Activated CD4-positive, alpha-beta memory T cell treated with anti-CD3 and anti-CD28 coated beads, Interleukin-2, amount 10 ng/mL, durations not matched to agents 7 days and 5 days (primary cell): Measurements from ENCODE around the gene LASP1. TPM values are rescaled to one million over a fixed set of nuclear protein-coding genes. Genes with fewer than 3 reads are reported as not detected.

ENCODE experiments used
- CTCF ChIA-PET: fragments of 350-600 bp; sonication (Branson Sonifier 250); formaldehyde crosslinking; loops from one replicate; lab custom pipeline; 2021; ENCODE audit warnings: antibody characterized with exemption, inconsistent platforms; lab: Charles Lee
- POLR2A ChIA-PET: fragments of 350-600 bp; sonication (Branson Sonifier 250); formaldehyde crosslinking; loops from one replicate; lab custom pipeline; 2021; ENCODE audit warnings: antibody characterized with exemption; lab: Charles Lee
- DNase-seq: peaks from one replicate; pipeline ENCODE4 v3.0.0-alpha.2; 2020
- H3K27ac Mint-ChIP-seq: one replicate; pipeline ENCODE4 v1.8.0; 2021; ENCODE audit warnings: mild to moderate bottlenecking, mixed read lengths
- H3K27me3 Mint-ChIP-seq: one replicate; pipeline ENCODE4 v1.8.0; 2021; ENCODE audit warnings: mixed read lengths
- H3K36me3 Mint-ChIP-seq: one replicate; pipeline ENCODE4 v1.8.0; 2021; ENCODE audit warnings: low read depth, mixed read lengths
- H3K4me1 Mint-ChIP-seq: one replicate; pipeline ENCODE4 v1.8.0; 2021; ENCODE audit warnings: mixed read lengths
- H3K4me3 Mint-ChIP-seq: one replicate; pipeline ENCODE4 v1.8.0; 2021; ENCODE audit warnings: mild to moderate bottlenecking, mixed read lengths
- H3K9me3 Mint-ChIP-seq: one replicate; pipeline ENCODE4 v1.8.0; 2021; ENCODE audit warnings: mixed read lengths
- total RNA-seq, 2 experiments: library from RNA; stranded (reverse); gene quantifications; one replicate each; pipeline ENCODE4 v1.2.3, GENCODE V29; 2021

Gene LASP1
- total RNA-seq, 2 experiments from 2014 or later = 193 to 196 TPM

- peaks cover 78% of the 10 kb centered on the region for H3K36me3 Mint-ChIP-seq
Observed at GRCh38 chr17:38882870-38883269, 13.0 kb downstream of the LASP1 start.

DNA sequence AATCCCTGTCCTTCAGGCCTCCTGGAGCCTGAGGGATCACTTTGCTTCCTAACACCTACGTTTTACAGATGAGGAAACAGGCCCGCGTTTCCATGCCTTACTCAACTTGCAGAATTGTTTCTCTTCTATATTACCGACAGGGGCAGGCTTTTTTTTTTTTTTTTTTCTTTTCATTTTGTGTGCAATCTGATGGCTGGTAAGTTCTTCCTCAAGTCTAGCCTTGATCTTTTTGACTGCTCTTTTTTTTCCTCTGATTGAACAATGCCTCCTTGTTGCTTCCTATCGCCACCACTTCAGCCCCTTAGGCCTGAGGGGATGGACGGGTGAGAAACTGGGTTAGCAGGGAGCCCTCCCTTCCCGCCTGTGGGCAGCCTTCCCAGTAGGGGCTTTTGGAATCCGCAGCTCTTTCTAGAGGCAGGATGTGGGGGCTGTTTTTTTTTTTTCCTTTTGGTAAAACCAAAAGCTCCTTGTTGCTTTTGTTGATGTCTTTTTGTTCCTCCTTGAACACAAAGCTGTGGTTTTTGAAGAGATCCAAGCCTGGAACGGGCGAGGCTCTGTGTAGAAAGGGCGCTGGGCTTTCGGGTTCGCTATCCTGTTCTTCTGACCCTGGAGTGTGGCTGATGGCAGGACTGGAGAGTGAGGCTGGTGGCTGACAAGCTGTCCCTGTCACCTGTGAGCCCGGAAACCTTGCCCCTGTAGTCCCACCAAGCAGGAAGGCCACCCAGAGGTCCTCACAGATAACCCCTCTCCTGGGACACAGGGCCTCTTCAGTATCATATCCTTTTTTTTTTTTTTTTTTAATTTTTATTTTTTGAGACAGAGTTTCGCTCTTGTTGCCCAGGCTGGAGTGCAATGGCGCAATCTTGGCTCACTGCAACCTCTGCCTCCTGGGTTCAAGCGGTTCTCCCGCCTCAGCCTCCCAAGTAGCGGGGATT lies 14.0 kb downstream of the LASP1 start:
- Mint-ChIP-seq H3K27ac (peak overlapping the region; percentile 71), H3K36me3 (peaks cover 74% of the 10 kb centered on the region), H3K9me3 (no peaks in the 10 kb centered on the region), H3K4me1 (peaks cover 75% of the 10 kb centered on the region), H3K4me3 (peak overlapping the region; percentile 19), H3K27me3 (no peaks in the 10 kb centered on the region)
- ChIA-PET CTCF (interaction anchor here (0.7 to 1.1 kb wide), 6 partner anchors 10 to 172 kb away, joined by 3 to 6 read pairs (median 4); no protein-coding TSS in a partner anchor), POLR2A (interaction anchor here (0.6 to 5.1 kb wide), 3 partner anchors 10 to 119 kb away, joined by 3 to 39 read pairs (median 4); partner anchors contain the start of gene LASP1)
- no peak for DNase-seq

More at GRCh38 chr17:38882870-38883269, 13.0 kb downstream of the LASP1 start:
- ChIA-PET CTCF (interaction anchor here (0.7 kb wide), 1 partner anchor 14 kb away, joined by 4 read pairs; no protein-coding TSS in a partner anchor), POLR2A (interaction anchor here (1.5 to 5.1 kb wide), 3 partner anchors 12 to 317 kb away, joined by 5 to 39 read pairs (median 5); partner anchors contain the start of genes LASP1, RPL19 and RPL23)
- H3K4me3 Mint-ChIP-seq = no peak overlapping the region
- DNase-seq = no peak
- peaks cover 79% of the 10 kb centered on the region for H3K4me1 Mint-ChIP-seq
- H3K27ac Mint-ChIP-seq = peak overlapping the region; percentile 71
- H3K27me3 Mint-ChIP-seq = no peaks in the 10 kb centered on the region
- no peaks in the 10 kb centered on the region for H3K9me3 Mint-ChIP-seq

DNA sequence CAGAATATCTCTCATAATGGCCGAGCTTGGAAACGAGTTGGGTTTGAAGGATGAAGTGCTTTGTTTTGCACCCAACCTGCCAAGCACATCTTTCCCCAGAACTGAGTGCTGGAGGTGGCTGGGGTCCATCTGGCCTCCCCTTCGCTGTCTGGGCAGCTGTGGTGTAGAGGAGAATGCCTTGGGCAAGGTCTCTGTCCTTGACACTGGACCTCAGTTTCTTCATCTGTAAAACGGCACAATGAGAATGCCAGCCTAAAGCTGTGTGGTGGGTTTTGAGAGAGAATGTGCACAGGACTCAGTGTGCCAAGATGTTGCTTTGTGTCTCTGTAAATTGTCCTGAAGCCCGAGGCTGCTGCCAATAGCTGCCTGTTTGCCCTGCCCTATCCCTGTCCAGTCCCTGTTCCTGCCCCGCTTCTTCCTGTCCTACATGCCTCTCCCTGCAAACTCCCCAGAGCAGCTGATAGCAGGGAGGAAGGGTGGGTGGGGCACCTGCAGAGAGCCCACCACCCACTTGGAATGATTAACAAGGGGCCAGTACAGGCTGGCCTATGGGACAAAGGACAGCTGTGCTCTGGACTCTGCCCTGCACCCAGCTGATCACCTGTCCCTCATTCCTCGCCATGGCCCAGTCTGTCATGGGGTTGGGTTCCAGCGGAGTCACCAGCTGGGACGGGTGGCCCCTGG lies 15.3 kb downstream of the LASP1 start:
- ChIA-PET CTCF (interaction anchor here (1.3 kb wide), 1 partner anchor 19 kb away, joined by 3 read pairs; no protein-coding TSS in a partner anchor), POLR2A (interaction anchor here (0.6 to 1.7 kb wide), 4 partner anchors 9 to 85 kb away, joined by 3 to 11 read pairs (median 4); partner anchors contain the start of gene LASP1)
- no peak for DNase-seq
- Mint-ChIP-seq H3K4me3 (no peak overlapping the region), H3K4me1 (peaks cover 79% of the 10 kb centered on the region), H3K36me3 (peaks cover 74% of the 10 kb centered on the region), H3K9me3 (no peaks in the 10 kb centered on the region), H3K27ac (peak overlapping the region; percentile 6), H3K27me3 (no peaks in the 10 kb centered on the region)

GRCh38 chr17:38885728-38886642 lies 16.1 kb downstream of the LASP1 start:
- no peak for DNase-seq
- no peak overlapping the region for H3K4me3 Mint-ChIP-seq
- H3K36me3 Mint-ChIP-seq = peaks cover 71% of the 10 kb centered on the region
- H3K27ac Mint-ChIP-seq = peak overlapping the region; percentile 6
- H3K9me3 Mint-ChIP-seq = no peaks in the 10 kb centered on the region
- peaks cover 79% of the 10 kb centered on the region for H3K4me1 Mint-ChIP-seq
- ChIA-PET CTCF (interaction anchor here (0.8 to 2.1 kb wide), 3 partner anchors 12 to 37 kb away, joined by 3 to 8 read pairs (median 3); no protein-coding TSS in a partner anchor), POLR2A (interaction anchor here (1.0 to 2.2 kb wide), 5 partner anchors 8 to 22 kb away, joined by 3 to 12 read pairs (median 4); partner anchors contain the start of gene LASP1)
- H3K27me3 Mint-ChIP-seq = no peaks in the 10 kb centered on the region

- Mint-ChIP-seq H3K4me3 (no peak overlapping the region), H3K4me1 (peaks cover 79% of the 10 kb centered on the region)
Observed at GRCh38 chr17:38886643-38887010, 16.8 kb downstream of the LASP1 start.

DNA sequence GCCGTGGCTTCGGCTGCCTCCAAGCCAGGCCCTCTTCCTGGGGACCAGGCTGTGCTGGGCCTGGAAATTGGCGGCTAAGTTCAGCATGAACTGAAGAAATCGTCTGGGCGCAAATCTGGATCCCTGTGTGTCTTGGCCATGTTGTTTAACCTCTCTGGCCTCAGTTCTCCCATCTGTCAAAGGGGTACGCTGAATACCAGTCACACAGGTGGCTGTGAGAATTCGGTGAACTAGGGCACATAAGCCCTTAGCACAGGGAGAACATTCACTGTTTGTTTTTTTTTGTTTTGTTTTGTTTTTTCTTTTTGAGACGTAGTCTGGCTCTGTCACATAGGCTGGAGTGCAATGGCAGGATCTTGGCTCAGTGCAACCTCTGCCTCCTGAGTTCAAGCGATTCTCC lies 19.0 kb downstream of the LASP1 start:
- ChIA-PET POLR2A (interaction anchor here (1.7 to 2.0 kb wide), 2 partner anchors 10 to 18 kb away, joined by 8 to 10 read pairs; partner anchors contain the start of gene LASP1), CTCF (interaction anchor here (2.5 kb wide), 1 partner anchor 18 kb away, joined by 6 read pairs; the partner anchor contains the start of gene LASP1)
- Mint-ChIP-seq H3K27ac (peak overlapping the region; percentile 31), H3K4me1 (peaks cover 82% of the 10 kb centered on the region), H3K9me3 (no peaks in the 10 kb centered on the region), H3K27me3 (no peaks in the 10 kb centered on the region), H3K36me3 (peaks cover 65% of the 10 kb centered on the region), H3K4me3 (no peak overlapping the region)
- DNase-seq = no peak

More at GRCh38 chr17:38886643-38887010, 16.8 kb downstream of the LASP1 start:
- CTCF ChIA-PET = interaction anchor here (0.8 to 2.1 kb wide), 2 partner anchors 12 to 37 kb away, joined by 3 to 8 read pairs; no protein-coding TSS in a partner anchor
- no peak for DNase-seq
- H3K9me3 Mint-ChIP-seq = no peaks in the 10 kb centered on the region
- POLR2A ChIA-PET = interaction anchor here (1.1 to 2.2 kb wide), 3 partner anchors 12 to 22 kb away, joined by 3 to 12 read pairs (median 9); partner anchors contain the start of gene LASP1
- H3K36me3 Mint-ChIP-seq = peaks cover 69% of the 10 kb centered on the region
- H3K27ac Mint-ChIP-seq = no peak overlapping the region
- no peaks in the 10 kb centered on the region for H3K27me3 Mint-ChIP-seq

- DNase-seq = no peak
- Mint-ChIP-seq H3K4me1 (peaks cover 82% of the 10 kb centered on the region), H3K27me3 (no peaks in the 10 kb centered on the region), H3K9me3 (no peaks in the 10 kb centered on the region), H3K36me3 (peaks cover 65% of the 10 kb centered on the region), H3K27ac (peak overlapping the region; percentile 80), H3K4me3 (no peak overlapping the region)
- POLR2A ChIA-PET = interaction anchor here (0.8 to 2.0 kb wide), 4 partner anchors 9 to 64 kb away, joined by 3 to 10 read pairs (median 6); partner anchors contain the start of genes CWC25 and LASP1
- CTCF ChIA-PET = interaction anchor here (2.5 kb wide), 1 partner anchor 19 kb away, joined by 6 read pairs; the partner anchor contains the start of gene LASP1
Observed at GRCh38 chr17:38889745-38890409, 20.0 kb downstream of the LASP1 start.

GRCh38 chr17:38890410-38890746 lies 20.5 kb downstream of the LASP1 start:
- Mint-ChIP-seq H3K36me3 (peaks cover 63% of the 10 kb centered on the region), H3K9me3 (no peaks in the 10 kb centered on the region), H3K27ac (peak overlapping the region; percentile 80), H3K4me1 (peaks cover 77% of the 10 kb centered on the region), H3K27me3 (no peaks in the 10 kb centered on the region), H3K4me3 (no peak overlapping the region)
- CTCF ChIA-PET = no interaction called here
- DNase-seq = peak; percentile 28
- POLR2A ChIA-PET = interaction anchor here (0.8 to 2.0 kb wide), 3 partner anchors 8 to 20 kb away, joined by 3 to 10 read pairs (median 8); partner anchors contain the start of gene LASP1

GRCh38 chr17:38891441-38891840 lies 21.6 kb downstream of the LASP1 start:
- peaks cover 63% of the 10 kb centered on the region for H3K36me3 Mint-ChIP-seq
- H3K27ac Mint-ChIP-seq = peak overlapping the region; percentile 80
- no peaks in the 10 kb centered on the region for H3K9me3 Mint-ChIP-seq
- no peak for DNase-seq
- no peaks in the 10 kb centered on the region for H3K27me3 Mint-ChIP-seq
- ChIA-PET POLR2A (interaction anchor here (0.6 to 3.5 kb wide), 4 partner anchors 10 to 35 kb away, joined by 3 to 24 read pairs (median 4); partner anchors contain the start of genes LASP1 and LASP1NB), CTCF (interaction anchor here (1.8 kb wide), 1 partner anchor 20 kb away, joined by 6 read pairs; no protein-coding TSS in a partner anchor)
- H3K4me1 Mint-ChIP-seq = peaks cover 73% of the 10 kb centered on the region
- H3K4me3 Mint-ChIP-seq = no peak overlapping the region

DNA sequence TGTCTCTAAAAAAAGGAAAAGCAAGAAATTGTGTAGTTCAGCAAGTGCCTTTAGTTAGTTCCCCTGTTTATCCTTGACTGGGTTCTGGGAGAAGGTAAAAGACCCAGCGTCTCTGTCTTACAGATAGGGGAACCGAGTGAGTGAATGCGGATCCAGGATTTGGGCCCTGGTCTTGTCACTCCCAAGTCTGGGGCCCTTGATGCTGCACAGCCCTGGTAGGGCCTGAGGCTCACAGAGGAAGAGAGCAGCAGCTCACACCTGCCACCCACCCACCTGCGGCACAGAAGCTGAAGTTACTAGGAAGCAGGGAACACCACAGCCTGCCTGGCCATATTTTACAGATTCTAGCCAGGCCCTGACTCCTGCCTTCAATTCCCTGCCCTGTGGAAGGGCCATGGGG lies 22.2 kb downstream of the LASP1 start:
- ChIA-PET CTCF (interaction anchor here (1.8 kb wide), 1 partner anchor 21 kb away, joined by 6 read pairs; no protein-coding TSS in a partner anchor), POLR2A (interaction anchor here (0.6 to 3.5 kb wide), 4 partner anchors 22 to 78 kb away, joined by 3 to 24 read pairs (median 4); partner anchors contain the start of genes LASP1 and LASP1NB)
- H3K4me3 Mint-ChIP-seq = no peak overlapping the region
- H3K27me3 Mint-ChIP-seq = no peaks in the 10 kb centered on the region
- H3K9me3 Mint-ChIP-seq = no peaks in the 10 kb centered on the region
- H3K27ac Mint-ChIP-seq = peak overlapping the region; percentile 80
- H3K4me1 Mint-ChIP-seq = peaks cover 76% of the 10 kb centered on the region
- no peak for DNase-seq
- peaks cover 67% of the 10 kb centered on the region for H3K36me3 Mint-ChIP-seq
